Measurements from ENCODE around the gene ACTRT2.

The ACTRT2 gene

GRCh38 chr1:3052501-3052900 lies 31.2 kb downstream of the ACTRT2 start:
- no peak for DNase-seq (ENCODE audit: low read depth in 2 of 2)

DNA sequence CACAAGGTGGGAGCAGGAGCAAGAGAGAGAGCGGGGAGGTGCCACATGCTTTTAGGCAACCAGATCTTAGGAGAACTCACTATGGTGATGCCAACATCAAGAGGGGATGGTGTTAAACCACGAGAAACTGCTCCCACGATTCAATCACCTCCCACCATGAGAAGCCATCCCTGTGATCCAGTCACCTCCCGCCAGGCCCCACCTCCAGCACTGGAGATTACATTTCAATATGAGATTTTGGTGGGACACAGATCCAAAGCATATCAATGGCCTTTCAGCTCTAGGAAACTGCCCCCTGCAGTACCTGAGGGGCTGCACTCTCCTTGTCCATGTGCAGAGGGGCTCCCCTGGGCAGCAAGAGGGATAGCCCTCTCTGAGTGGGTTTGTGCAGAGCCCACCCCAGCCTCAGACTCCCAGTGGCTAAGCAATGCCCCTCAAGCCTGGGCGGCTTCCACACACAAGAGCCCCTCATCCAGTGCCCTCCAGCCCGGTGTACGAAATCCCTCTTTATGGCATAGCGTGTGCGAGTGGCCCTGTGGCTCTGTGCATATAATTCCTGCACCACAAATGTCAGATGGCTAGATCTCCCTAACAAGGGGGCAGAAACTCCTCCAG lies 32.2 kb downstream of the ACTRT2 start:
- no peak for DNase-seq (ENCODE audit: low read depth in 2 of 2)

DNA sequence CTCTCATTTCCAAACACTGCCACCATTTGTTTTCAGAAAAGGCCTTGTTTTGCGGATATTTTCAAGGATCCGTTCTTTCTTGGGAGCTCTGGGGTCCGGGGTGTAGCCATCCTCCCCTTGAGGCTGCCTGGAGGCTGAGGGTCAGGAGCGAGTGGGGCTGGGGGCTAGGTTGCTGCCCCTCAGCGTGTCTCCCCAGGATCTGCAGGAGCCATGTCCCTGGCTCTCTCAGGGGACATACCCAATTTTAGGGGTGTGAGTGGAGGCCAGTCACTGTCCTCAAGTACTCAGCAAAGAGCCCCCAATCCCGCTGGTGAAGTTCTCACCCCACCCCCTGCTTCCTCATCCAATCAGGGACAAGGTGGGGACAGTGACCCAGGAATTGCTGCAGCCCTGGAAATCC lies 32.7 kb downstream of the ACTRT2 start:
- DNase-seq (ENCODE audit: low read depth in 2 of 2): no peak

DNA sequence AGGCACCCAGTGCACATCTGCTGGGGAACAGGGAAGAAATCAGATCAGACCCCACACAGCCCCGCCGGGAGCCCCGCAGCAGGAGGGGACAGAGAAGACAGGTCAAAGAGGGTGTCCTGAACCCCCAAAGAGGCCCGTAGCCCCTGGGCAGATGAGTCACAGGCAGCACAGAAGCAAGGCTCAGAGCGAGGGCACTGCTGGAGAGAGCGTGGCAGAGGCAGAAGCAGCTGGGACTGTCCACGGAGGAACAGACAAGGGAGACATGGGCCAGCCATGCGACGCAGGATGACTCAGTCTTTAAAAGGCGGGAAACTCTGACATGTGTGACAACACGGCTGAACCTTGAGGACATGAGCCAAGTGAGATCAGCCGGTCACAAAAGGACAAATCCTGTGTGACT lies 33.2 kb downstream of the ACTRT2 start:
- no peak for DNase-seq (ENCODE audit: low read depth in 2 of 2)

GRCh38 chr1:3055051-3055450 lies 33.8 kb downstream of the ACTRT2 start:
- no peak for DNase-seq (ENCODE audit: low read depth in 2 of 2)

DNA sequence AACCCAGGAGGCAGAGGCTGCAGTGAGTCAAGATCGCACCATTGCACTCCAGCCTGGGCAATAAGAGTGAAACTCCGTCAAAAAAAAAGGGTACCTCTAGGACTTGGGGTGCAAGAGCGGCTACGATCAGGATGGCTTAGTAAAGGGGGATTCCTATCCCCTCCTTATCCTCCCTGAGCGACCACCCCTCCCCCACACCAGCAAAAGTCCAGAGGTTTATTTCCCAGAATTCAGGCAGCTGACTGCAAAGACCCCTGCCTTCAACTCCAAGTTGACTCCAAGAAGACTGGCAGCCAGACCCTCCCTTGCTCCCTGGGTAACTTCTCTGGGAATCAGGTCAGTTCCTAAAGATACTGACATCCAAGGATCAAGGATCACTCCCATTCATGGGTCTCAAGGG lies 35.4 kb downstream of the ACTRT2 start:
- no peak for DNase-seq (ENCODE audit: low read depth in 2 of 2)

DNA sequence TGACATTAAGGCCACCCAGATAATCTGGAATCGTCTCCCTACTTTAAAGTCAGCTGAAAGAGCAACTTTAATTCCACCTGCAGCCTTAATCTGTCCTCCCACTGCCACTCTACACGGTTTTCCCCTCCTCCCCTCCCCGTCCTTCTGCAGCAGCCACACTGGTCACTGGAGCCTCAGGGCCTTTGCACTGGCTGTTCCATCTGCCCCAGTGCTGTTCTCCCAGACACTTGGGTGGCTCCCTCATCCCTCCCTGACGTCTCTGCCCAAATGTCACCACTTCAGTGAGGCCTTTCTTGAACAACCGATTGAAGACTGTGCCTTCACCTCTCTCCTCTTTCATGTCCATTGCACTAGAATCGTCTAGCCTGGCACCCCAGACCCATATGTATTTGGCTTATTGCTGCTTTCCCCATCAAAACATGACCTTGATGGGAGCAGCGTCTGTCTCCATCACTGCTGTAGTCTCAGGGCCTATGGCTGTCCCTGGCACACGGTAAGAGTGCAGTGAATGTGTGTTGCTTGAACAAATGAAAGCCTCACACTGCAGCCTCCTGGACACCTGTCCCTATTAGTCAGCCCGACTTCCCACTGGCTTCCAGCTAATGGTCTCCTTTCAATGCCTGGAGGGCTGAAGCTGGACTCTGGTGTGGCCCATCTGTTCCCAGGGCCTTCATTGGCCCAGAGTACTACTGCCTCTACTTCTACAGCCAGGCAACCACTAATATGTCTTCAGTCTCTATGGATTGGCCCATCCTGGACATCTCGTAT lies 37.2 kb downstream of the ACTRT2 start:
- no peak for DNase-seq (ENCODE audit: low read depth in 2 of 2)

DNA sequence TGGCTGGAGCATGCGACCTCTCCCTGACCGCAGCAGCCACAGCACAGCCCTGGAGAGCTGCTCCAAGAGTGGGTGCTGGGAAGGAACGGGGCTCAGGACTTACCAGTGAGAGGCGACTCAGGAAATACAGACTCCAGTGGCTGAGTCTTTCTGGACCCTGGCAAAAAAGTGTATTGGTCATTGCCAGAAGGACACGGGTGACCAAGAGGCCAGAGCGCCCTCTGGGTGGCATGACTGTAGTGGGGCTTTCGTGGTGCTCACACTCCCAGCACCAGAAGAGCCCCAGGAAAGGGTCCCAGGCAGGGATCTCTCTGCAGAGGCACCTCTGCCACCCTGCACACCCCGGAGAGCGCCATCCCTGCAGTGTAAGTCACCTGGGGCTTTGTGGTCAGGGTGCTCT lies 38.9 kb downstream of the ACTRT2 start:
- no peak for DNase-seq (ENCODE audit: low read depth in 2 of 2)

DNA sequence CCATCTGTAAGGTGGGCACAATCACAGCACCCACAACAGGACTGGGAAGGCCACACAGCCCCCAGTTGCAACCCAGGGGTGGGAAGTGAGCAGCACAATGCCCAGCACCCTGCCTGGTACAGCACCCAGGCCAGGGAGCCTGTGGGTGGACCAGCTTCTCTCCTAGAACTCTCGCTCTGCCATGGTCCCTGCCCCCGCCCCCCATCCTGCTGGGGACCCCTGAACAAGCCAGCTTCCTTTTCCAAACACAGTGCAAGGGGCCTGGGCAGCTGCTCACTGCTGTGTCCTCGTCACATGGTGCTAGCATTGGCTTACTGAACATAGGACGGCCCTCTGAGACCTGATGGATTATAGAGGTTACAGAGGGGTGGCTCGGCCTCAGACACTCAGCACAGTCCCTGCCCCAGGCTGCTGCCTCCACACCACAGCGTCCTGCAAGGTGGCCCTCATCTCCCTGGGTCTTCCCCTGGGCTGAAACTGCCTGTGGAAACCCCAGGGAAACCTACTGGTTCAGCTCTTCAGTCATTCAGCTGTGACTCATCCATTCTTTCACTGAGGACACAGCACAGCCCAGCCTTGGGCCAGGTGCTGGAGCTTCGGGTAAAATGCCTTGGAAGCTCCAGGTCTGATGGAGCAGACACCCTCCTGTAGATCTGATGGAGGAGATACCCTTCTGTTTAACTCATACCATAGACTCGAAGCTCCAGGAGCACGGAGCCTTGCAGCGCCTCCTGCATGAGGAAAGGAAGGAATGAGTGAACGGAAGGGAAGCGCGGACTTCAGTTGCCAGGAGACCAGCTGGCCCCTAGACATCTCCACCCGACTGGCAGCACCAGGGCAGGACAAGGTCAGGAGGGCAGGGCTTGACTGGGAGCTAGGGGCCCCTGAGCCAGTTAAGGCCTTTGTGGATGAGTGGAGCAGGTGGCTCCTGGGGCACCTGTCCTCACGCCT lies 39.6 kb downstream of the ACTRT2 start:
- DNase-seq (ENCODE audit: low read depth in 2 of 2): no peak

- DNase-seq (ENCODE audit: low read depth in 2 of 2): no peak
Measured at GRCh38 chr1:3061566-3061965, 40.3 kb downstream of the ACTRT2 start.

DNA sequence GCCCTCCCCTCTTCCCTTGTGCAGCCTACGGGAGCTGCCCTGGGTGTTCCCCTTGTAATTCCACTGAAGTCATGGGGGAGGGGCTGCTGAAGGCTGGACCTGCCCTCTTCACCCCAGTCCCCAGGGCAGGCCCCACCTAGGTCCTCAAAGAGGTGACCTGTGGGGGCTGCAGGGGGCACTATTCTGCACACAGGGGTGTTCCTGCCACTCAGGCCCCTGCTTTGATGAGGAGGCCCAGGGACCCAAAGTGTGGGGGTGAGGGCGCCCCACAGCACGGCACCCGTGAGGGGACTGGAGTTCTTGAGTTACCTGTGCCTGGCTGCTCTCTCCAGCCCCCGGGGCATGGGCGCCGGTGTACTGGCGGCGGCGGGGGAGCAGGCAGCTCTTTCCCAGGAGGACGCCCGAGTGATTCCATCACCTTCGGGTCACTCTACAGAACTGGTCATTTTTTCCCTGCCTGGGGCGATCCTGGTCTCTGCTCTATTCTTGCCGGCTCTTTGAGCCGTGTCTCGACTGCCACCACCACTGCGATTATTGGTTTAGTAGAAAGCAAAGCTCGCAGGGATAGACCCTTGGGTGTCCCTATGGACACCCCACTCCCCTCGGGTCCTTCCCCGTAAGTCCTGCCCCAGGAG lies 40.8 kb downstream of the ACTRT2 start:
- DNase-seq (ENCODE audit: low read depth in 2 of 2): no peak

DNA sequence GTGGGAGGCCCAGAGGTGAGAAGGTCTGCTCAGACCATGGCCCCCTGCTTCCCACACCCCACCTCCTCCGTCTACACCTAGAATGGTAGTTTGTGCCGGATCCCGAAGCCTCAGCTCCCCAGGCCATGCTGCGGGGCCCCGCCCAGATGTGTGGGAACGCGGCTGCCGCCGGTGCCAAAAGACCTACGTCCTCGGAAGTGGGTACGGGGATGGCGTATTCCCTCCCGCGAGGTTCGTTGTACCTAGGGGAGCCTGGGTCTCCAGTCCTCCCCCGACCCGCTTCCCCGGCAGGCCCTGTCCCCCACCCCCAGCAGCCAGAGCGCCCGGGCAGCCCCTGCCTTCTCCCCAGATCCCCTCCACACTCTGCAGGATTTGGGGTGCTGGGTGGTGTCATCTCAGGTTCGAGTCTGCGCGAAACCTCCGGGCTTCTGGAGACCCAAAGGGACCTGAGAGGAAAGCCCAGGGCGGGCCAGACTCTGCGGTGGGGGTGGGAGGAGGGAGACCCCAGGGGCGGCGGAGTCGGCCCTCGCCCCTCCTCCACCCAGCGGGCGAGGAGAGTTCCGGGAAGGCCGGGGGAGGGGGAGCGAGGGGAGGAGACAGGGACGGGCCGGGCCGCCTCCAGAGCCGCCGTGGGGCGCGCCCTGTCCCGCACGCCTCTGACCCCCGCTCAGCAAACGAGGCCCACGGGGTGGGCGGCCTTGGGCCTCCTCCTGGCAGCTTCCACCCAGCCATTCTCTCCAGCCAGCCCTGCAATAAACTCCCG lies 41.5 kb downstream of the ACTRT2 start:
- no peak for DNase-seq (ENCODE audit: low read depth in 2 of 2)

GRCh38 chr1:3063379-3064295 lies 42.4 kb downstream of the ACTRT2 start:
- no peak for DNase-seq (ENCODE audit: low read depth in 2 of 2)

- no peak for DNase-seq (ENCODE audit: low read depth in 2 of 2)
Measured at GRCh38 chr1:3064296-3064850, 43.1 kb downstream of the ACTRT2 start.

GRCh38 chr1:3064901-3065300 lies 43.6 kb downstream of the ACTRT2 start:
- DNase-seq (ENCODE audit: low read depth in 2 of 2): no peak

GRCh38 chr1:3065396-3065795 lies 44.1 kb downstream of the ACTRT2 start:
- DNase-seq (ENCODE audit: low read depth in 2 of 2): no peak

DNA sequence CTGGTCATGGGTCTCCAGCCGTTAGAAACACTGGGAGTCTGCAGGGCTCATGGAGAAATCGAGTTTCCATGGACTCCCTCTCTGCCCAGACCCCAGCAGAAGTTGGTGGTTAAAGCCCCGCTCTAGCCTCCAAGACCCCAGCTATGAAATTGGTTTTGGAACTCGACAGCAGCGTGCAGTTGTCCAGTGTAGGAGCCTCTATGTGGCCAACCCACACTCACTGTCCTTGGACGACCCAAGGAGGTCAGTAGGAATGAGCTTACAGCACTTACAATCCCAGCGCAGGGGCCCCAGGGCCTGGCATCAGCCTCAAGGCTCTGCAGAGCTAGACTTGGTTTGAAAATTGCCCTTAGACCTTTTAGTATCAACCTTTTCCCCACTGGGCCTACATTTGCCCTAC lies 44.5 kb downstream of the ACTRT2 start:
- DNase-seq (ENCODE audit: low read depth in 2 of 2): no peak

DNA sequence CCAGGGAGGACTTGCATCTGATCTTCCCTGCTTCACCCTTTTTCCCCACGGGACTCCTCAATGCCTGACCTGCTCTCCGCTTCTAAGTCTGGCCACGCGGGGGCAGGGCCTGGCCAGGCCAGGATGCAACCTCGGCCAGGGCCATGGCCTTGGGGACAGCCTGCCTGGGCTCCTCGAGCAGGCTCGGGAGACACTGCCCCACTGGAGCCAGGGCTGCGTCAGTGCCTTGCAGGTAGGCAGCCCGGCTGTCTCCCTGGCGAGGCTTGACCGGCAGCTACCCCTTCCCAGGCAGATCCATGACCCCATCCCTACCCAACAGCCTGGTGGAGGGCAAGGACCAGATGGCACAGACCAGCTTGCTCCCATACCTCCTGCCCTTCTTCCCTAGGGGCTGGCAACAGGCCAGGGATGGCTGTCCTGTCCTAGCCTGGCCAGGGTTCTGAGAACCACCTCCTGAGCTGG lies 45.0 kb downstream of the ACTRT2 start:
- no peak for DNase-seq (ENCODE audit: low read depth in 2 of 2)

DNA sequence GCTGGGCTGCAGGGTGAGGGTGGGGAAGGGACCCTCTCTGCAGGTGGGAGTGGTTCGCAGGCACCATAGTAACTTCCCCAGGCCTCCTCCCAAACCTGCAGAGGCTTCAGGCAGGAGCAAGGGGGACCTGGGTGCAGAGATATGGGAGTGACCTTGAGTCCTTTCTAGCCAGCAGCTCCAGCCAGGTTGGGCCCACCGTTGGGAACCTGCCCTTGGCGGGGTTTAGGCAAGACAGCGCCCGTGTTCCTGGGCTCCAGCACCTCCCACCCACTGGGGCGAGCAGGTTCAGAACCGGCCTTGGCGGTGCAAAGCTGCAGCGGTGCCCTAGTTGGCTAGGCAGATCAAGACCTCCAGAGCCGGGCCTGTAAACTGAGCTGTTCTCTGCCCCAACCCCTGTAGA lies 45.6 kb downstream of the ACTRT2 start:
- no peak for DNase-seq (ENCODE audit: low read depth in 2 of 2)

GRCh38 chr1:3067301-3067670 lies 46.0 kb downstream of the ACTRT2 start:
- no peak for DNase-seq (ENCODE audit: low read depth in 2 of 2)

All from stimulated activated CD8-positive, alpha-beta memory T cell treated with anti-CD3 and anti-CD28 coated beads, Interleukin-7, amount 100 ng/mL, for 1 hour (primary cell).